ENCODE measurements around the gene NPSR1. TPM values are rescaled to one million over a fixed set of nuclear protein-coding genes. Genes with fewer than 3 reads are reported as not detected.

NPSR1 gene
- total and polyA plus RNA-seq, 8 donors, result not detected

GRCh38 chr7:34662058-34662708 is 4.2 kb downstream of the NPSR1 start:
- no peak for TF ChIP-seq CTCF (IDR thresholded peaks at IDR 0.05)
- intact Hi-C loops (cut with DNase I), result no loop called here
- no peak for DNase-seq
- Histone ChIP-seq H3K36me3 (no peaks in the 10 kb centered on the region), H3K27ac (no peak overlapping the region), H3K27me3 (no peaks in the 10 kb centered on the region), H3K4me1 (no peaks in the 10 kb centered on the region), H3K9me3 (no peaks in the 10 kb centered on the region), H3K4me3 (no peak overlapping the region)
- ATAC-seq, result no peak

GRCh38 chr7:34664755-34665154 is 6.7 kb downstream of the NPSR1 start:
- ATAC-seq (no peak), DNase-seq (no peak)
- Histone ChIP-seq H3K27ac (no peak overlapping the region), H3K27me3 (no peaks in the 10 kb centered on the region), H3K9me3 (no peaks in the 10 kb centered on the region), H3K4me1 (no peaks in the 10 kb centered on the region), H3K4me3 (no peak overlapping the region), H3K36me3 (no peaks in the 10 kb centered on the region)
- intact Hi-C loops (cut with DNase I), result no loop called here
- TF ChIP-seq CTCF (IDR thresholded peaks at IDR 0.05), result no peak

GRCh38 chr7:34672430-34672829 is 14.4 kb downstream of the NPSR1 start:
- no peak for DNase-seq
- ATAC-seq, result no peak
- no peak for TF ChIP-seq CTCF (IDR thresholded peaks at IDR 0.05)
- no peaks in the 10 kb centered on the region for H3K36me3 ChIP-seq
- no peaks in the 10 kb centered on the region for H3K27me3 ChIP-seq
- intact Hi-C loops (cut with DNase I), result no loop called here
- no peaks in the 10 kb centered on the region for H3K9me3 ChIP-seq
- H3K4me1 ChIP-seq, result no peaks in the 10 kb centered on the region
- no peak overlapping the region for H3K4me3 ChIP-seq
- H3K27ac ChIP-seq, result no peak overlapping the region

GRCh38 chr7:34673066-34673465 is 15.0 kb downstream of the NPSR1 start:
- no peak for TF ChIP-seq CTCF (IDR thresholded peaks at IDR 0.05)
- no peaks in the 10 kb centered on the region for H3K4me1 ChIP-seq
- intact Hi-C loops (cut with DNase I), result no loop called here
- H3K27me3 ChIP-seq, result no peaks in the 10 kb centered on the region
- H3K36me3 ChIP-seq, result no peaks in the 10 kb centered on the region
- no peak overlapping the region for H3K27ac ChIP-seq
- H3K4me3 ChIP-seq, result no peak overlapping the region
- DNase-seq (no peak), ATAC-seq (no peak)
- no peaks in the 10 kb centered on the region for H3K9me3 ChIP-seq

GRCh38 chr7:34675749-34676374 is 17.8 kb downstream of the NPSR1 start:
- Histone ChIP-seq H3K27me3 (no peaks in the 10 kb centered on the region), H3K27ac (no peak overlapping the region), H3K9me3 (no peaks in the 10 kb centered on the region), H3K36me3 (no peaks in the 10 kb centered on the region), H3K4me3 (no peak overlapping the region), H3K4me1 (no peaks in the 10 kb centered on the region)
- ATAC-seq (peak; percentile 64), DNase-seq (peak in 2 of 4 donors; percentile 0 to 7)
- intact Hi-C loops (cut with DNase I), result no loop called here
- TF ChIP-seq CTCF (IDR thresholded peaks at IDR 0.05), result peak; percentile 45 to 46
